ENCODE measurements around the gene CNTN4.

DNA sequence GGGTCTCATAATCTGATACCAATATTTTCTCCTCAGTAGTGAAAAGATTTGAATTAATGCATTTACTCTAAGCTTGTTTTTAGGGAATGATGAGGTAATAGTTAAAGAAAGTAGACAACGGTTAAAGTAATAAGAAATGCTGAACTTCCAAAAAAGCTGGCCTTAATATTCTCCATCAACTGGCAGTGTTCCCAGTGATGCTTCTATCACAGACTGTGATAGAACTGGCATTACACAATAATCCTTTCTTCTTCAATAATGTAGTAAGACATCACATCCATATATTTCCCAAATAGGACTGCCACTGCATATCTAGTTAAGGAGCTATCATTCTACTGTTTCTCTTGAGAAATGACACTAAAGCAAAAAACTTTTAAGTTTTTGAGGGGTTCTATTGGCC is 822.8 kb downstream of the CNTN4 start:
- TF ChIP-seq, protein P1, sequence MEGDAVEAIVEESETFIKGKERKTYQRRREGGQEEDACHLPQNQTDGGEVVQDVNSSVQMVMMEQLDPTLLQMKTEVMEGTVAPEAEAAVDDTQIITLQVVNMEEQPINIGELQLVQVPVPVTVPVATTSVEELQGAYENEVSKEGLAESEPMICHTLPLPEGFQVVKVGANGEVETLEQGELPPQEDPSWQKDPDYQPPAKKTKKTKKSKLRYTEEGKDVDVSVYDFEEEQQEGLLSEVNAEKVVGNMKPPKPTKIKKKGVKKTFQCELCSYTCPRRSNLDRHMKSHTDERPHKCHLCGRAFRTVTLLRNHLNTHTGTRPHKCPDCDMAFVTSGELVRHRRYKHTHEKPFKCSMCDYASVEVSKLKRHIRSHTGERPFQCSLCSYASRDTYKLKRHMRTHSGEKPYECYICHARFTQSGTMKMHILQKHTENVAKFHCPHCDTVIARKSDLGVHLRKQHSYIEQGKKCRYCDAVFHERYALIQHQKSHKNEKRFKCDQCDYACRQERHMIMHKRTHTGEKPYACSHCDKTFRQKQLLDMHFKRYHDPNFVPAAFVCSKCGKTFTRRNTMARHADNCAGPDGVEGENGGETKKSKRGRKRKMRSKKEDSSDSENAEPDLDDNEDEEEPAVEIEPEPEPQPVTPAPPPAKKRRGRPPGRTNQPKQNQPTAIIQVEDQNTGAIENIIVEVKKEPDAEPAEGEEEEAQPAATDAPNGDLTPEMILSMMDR (IDR thresholded peaks at IDR 0.05) = no peak
- no peak for TF ChIP-seq POLR2A (IDR thresholded peaks at IDR 0.05)

Data from right lobe of liver (tissue), 4 donors.